Body of pancreas (tissue), 4 donors: ENCODE data around the gene RPGRIP1L. TPM values are rescaled to one million over a fixed set of nuclear protein-coding genes. Genes with fewer than 3 reads are reported as not detected.

Experiments
- ATAC-seq: fragments of 150-250 bp; one replicate; pipeline ENCODE4 v1.9.1; 2016
- DNase-seq, 4 donors: peaks; one replicate each; pipeline ENCODE4 v3.0.0-alpha.2; 2019
- H3K27ac ChIP-seq, 4 donors: fragments of 200-600 bp; sonication (generic); 1 replicate in 3 of 4; 2 replicates in 1 of 4; pipeline versions ENCODE4 v1.5.1 to v1.6.1; 2016 to 2019; ENCODE audit warnings: mild to moderate bottlenecking in 1 of 4, mixed read lengths in 1 of 4, moderate library complexity in 1 of 4
- H3K27me3 ChIP-seq, 2 donors: fragments of 200-600 bp; sonication (generic); one replicate each; pipeline ENCODE4 v1.6.0; 2016; ENCODE audit warnings: mild to moderate bottlenecking in 1 of 2
- H3K36me3 ChIP-seq, 2 donors: fragments of 200-600 bp; sonication (generic); replicated peaks in 1 of 2; 2 replicates each; pipeline ENCODE4 v1.5.1; 2016; ENCODE audit warnings: low read depth in 2 of 2; ENCODE audit not compliant: insufficient read depth in 1 of 2
- H3K4me1 ChIP-seq: fragments of 200-600 bp; sonication (generic); one replicate; pipeline ENCODE4 v1.6.0; 2016
- H3K4me3 ChIP-seq, 2 donors: fragments of 200-600 bp; sonication (generic); 1 replicate in 1 of 2; 2 replicates in 1 of 2; pipeline ENCODE4 v1.5.1; 2016 to 2019
- H3K9me3 ChIP-seq, 3 donors: fragments of 200-600 bp; sonication (generic); 1 replicate in 2 of 3; 2 replicates in 1 of 3; pipeline ENCODE4 v1.5.1; 2016
- CTCF ChIP-seq, 7 experiments: fragments of 450-650 bp in 4 of 7; fragments of 200-600 bp in 3 of 7; sonication (generic) in 3 of 7; IDR thresholded peaks; one replicate each; pipeline ENCODE4 v1.5.1; 2016 to 2019; ENCODE audit warnings: antibody characterized with exemption in 7 of 7
- POLR2A ChIP-seq, 3 donors: fragments of 450-650 bp; IDR thresholded peaks; one replicate each; pipeline ENCODE4 v1.6.1; 2016; ENCODE audit warnings: antibody characterized with exemption in 3 of 3, mild to moderate bottlenecking in 2 of 3
- WGBS, 2 donors: methylation state at CpG; one replicate each; pipeline ENCODE4 v1.1.5; 2017; 5-methylcytosine and 5-hydroxymethylcytosine counted together
- intact Hi-C: fragments of 100-400 bp; cut with DNase I; formaldehyde crosslinking; loops from one replicate; pipeline ENCODE4 v1.15.1; 2023
- total RNA-seq, 2 donors: library from RNA; depleted of rRNA; stranded (reverse); fragments of >200 nt; gene quantifications; one replicate each; pipeline ENCODE4 v1.1.0, GENCODE V29; 2016

RPGRIP1L gene
- total RNA-seq, 2 donors from 2014 or later, result 2.9 to 4.3 TPM

GRCh38 chr16:53620476-53620875 is 83.2 kb downstream of the RPGRIP1L start:
- no peaks in the 10 kb centered on the region for H3K36me3 ChIP-seq
- TF ChIP-seq POLR2A (IDR thresholded peaks at IDR 0.05), result no peak
- TF ChIP-seq CTCF (IDR thresholded peaks at IDR 0.05), result no peak
- no peak overlapping the region for H3K4me3 ChIP-seq
- H3K9me3 ChIP-seq, result no peaks in the 10 kb centered on the region
- H3K4me1 ChIP-seq, result peaks cover 12% of the 10 kb centered on the region
- no peaks in the 10 kb centered on the region for H3K27me3 ChIP-seq
- no peak for ATAC-seq
- H3K27ac ChIP-seq, result no peak overlapping the region
- intact Hi-C loops, result no loop called here
- 93% methylated on average over 5 of the region's 5 CpGs for WGBS, 2 donors
- no peak for DNase-seq

- WGBS, 2 donors, result 59% methylated on average over 3 of the region's 3 CpGs
- no peak for ATAC-seq
- H3K36me3 ChIP-seq, result no peaks in the 10 kb centered on the region
- no peak overlapping the region for H3K4me3 ChIP-seq
- H3K27ac ChIP-seq, result no peak overlapping the region
- TF ChIP-seq CTCF (IDR thresholded peaks at IDR 0.05) (no peak), POLR2A (IDR thresholded peaks at IDR 0.05) (no peak)
- H3K9me3 ChIP-seq, result no peaks in the 10 kb centered on the region
- H3K27me3 ChIP-seq, result no peaks in the 10 kb centered on the region
- DNase-seq, result no peak
- intact Hi-C loops, result no loop called here
- peaks cover 12% of the 10 kb centered on the region for H3K4me1 ChIP-seq
Measured at GRCh38 chr16:53619235-53619634, 84.4 kb downstream of the RPGRIP1L start.

- no peak for ATAC-seq
Measured at GRCh38 chr16:53614346-53614745, 89.3 kb downstream of the RPGRIP1L start.

GRCh38 chr16:53612003-53612402 is 91.7 kb downstream of the RPGRIP1L start:
- intact Hi-C loops, result no loop called here
- ATAC-seq, result no peak
- no peak for DNase-seq
- H3K9me3 ChIP-seq, result no peaks in the 10 kb centered on the region
- H3K4me1 ChIP-seq, result peaks cover 23% of the 10 kb centered on the region
- H3K4me3 ChIP-seq, result no peak overlapping the region
- TF ChIP-seq CTCF (IDR thresholded peaks at IDR 0.05) (no peak), POLR2A (IDR thresholded peaks at IDR 0.05) (no peak)
- no peaks in the 10 kb centered on the region for H3K36me3 ChIP-seq
- 39 to 59% methylated on average over 3 of the region's 3 CpGs for WGBS, 2 donors
- H3K27ac ChIP-seq, result no peak overlapping the region
- no peaks in the 10 kb centered on the region for H3K27me3 ChIP-seq

More at GRCh38 chr16:53614346-53614745, 89.3 kb downstream of the RPGRIP1L start:
- H3K4me3 ChIP-seq, result no peak overlapping the region
- no peaks in the 10 kb centered on the region for H3K27me3 ChIP-seq
- no peaks in the 10 kb centered on the region for H3K9me3 ChIP-seq
- DNase-seq, result no peak
- peaks cover 23% of the 10 kb centered on the region for H3K4me1 ChIP-seq
- intact Hi-C loops, result no loop called here
- TF ChIP-seq POLR2A (IDR thresholded peaks at IDR 0.05) (no peak), CTCF (IDR thresholded peaks at IDR 0.05) (no peak)
- H3K36me3 ChIP-seq, result no peaks in the 10 kb centered on the region
- H3K27ac ChIP-seq, result no peak overlapping the region
- 88 to 100% methylated on average over 1 of the region's 1 CpG for WGBS, 2 donors

- WGBS, 2 donors, result 68 to 72% methylated on average over 6 of the region's 6 CpGs
- no peak for ATAC-seq
Measured at GRCh38 chr16:53611179-53611696, 92.4 kb downstream of the RPGRIP1L start.

More at GRCh38 chr16:53611179-53611696, 92.4 kb downstream of the RPGRIP1L start:
- H3K27me3 ChIP-seq, result no peaks in the 10 kb centered on the region
- H3K4me3 ChIP-seq, result no peak overlapping the region
- H3K9me3 ChIP-seq, result no peaks in the 10 kb centered on the region
- intact Hi-C loops, result no loop called here
- H3K36me3 ChIP-seq, result no peaks in the 10 kb centered on the region
- DNase-seq, result no peak
- H3K27ac ChIP-seq, result no peak overlapping the region
- no peak for TF ChIP-seq POLR2A (IDR thresholded peaks at IDR 0.05)
- no peak for TF ChIP-seq CTCF (IDR thresholded peaks at IDR 0.05)
- peaks cover 19% of the 10 kb centered on the region for H3K4me1 ChIP-seq
